HG03139 (cell line): Measurements from ENCODE around the gene METTL5.

Experiments used
- ATAC-seq: cut with Tn5 transposase; IDR thresholded peaks from one replicate; pipeline ENCODE4 v1.9.1; 2021; ENCODE audit not compliant: unreplicated experiment

The METTL5 gene

GRCh38 chr2:169782513-169782912 lies 42.2 kb downstream of the METTL5 start:
- ATAC-seq, result no peak

GRCh38 chr2:169781249-169782013 lies 43.3 kb downstream of the METTL5 start:
- no peak for ATAC-seq

- no peak for ATAC-seq
Measured at GRCh38 chr2:169778446-169778845, 46.3 kb downstream of the METTL5 start.

- ATAC-seq, result no peak
Measured at GRCh38 chr2:169776252-169776761, 48.4 kb downstream of the METTL5 start.

- ATAC-seq, result no peak
Measured at GRCh38 chr2:169775765-169776164, 48.9 kb downstream of the METTL5 start.

GRCh38 chr2:169775354-169775753 lies 49.4 kb downstream of the METTL5 start:
- ATAC-seq, result no peak

GRCh38 chr2:169772651-169773050 lies 52.1 kb downstream of the METTL5 start:
- ATAC-seq, result no peak

GRCh38 chr2:169771612-169772011 lies 53.1 kb downstream of the METTL5 start:
- ATAC-seq, result no peak

GRCh38 chr2:169771021-169771420 lies 53.7 kb downstream of the METTL5 start:
- no peak for ATAC-seq

- ATAC-seq, result no peak
Measured at GRCh38 chr2:169768262-169768995, 56.3 kb downstream of the METTL5 start.

GRCh38 chr2:169767243-169767888 lies 57.3 kb downstream of the METTL5 start:
- no peak for ATAC-seq

GRCh38 chr2:169765523-169765922 lies 59.2 kb downstream of the METTL5 start:
- ATAC-seq, result no peak

GRCh38 chr2:169761970-169762292 lies 62.8 kb downstream of the METTL5 start:
- no peak for ATAC-seq
